ENCODE data around the gene MAGI2.
A peak's percentile ranks its signal among the peaks of the same experiment; 100 is the strongest.

MAGI2 gene

DNA sequence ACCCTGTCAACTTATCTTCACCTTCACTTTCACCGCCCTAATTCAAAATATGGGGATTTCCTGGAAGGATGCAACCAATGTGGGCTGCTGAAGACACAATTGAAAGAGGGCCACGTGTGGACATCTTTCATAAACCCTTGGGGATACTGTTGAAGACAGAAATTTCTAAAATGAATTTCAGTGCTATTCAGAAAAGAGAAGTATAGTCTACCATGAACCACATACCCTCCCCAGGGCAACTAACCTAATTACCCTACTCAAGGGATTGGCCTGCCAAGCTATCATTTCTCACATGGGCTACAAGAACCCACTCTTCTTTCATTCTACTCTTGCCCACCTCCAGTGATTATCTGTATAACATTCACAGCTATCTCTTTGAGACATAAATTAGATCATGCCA lies 1428.9 kb downstream of the MAGI2 start:
- FAIRE-seq (no peak), DNase-seq (ENCODE audit: insufficient read length, low spot score) (no peak)
- TF ChIP-seq, protein P1, sequence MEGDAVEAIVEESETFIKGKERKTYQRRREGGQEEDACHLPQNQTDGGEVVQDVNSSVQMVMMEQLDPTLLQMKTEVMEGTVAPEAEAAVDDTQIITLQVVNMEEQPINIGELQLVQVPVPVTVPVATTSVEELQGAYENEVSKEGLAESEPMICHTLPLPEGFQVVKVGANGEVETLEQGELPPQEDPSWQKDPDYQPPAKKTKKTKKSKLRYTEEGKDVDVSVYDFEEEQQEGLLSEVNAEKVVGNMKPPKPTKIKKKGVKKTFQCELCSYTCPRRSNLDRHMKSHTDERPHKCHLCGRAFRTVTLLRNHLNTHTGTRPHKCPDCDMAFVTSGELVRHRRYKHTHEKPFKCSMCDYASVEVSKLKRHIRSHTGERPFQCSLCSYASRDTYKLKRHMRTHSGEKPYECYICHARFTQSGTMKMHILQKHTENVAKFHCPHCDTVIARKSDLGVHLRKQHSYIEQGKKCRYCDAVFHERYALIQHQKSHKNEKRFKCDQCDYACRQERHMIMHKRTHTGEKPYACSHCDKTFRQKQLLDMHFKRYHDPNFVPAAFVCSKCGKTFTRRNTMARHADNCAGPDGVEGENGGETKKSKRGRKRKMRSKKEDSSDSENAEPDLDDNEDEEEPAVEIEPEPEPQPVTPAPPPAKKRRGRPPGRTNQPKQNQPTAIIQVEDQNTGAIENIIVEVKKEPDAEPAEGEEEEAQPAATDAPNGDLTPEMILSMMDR (IDR thresholded peaks at IDR 0.05; ENCODE audit: insufficient read depth, missing control alignments), result no peak

DNA sequence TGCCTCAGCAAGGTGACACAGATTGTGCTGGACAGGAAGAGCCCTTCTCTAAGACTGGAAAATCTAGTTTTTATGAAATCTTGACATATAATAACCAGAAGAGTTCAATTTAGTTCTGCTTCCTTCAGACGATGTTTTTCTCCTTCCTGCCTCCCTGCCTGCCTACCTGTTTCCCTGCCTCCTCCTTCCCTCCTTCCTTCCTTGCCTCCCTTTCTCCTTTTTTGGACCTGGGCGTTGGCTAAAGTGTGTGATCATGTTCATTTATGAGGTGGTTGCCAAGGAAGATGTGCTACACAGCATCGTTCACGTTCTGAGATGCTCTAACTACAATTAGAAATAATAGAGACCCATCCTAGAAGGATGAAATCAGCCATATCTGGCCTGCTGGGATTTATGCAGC lies 1430.3 kb downstream of the MAGI2 start:
- DNase-seq (ENCODE audit: insufficient read length, low spot score) (no peak), FAIRE-seq (no peak)
- TF ChIP-seq, protein P1 (IDR thresholded peaks at IDR 0.05; ENCODE audit: insufficient read depth, missing control alignments), result no peak

DNA sequence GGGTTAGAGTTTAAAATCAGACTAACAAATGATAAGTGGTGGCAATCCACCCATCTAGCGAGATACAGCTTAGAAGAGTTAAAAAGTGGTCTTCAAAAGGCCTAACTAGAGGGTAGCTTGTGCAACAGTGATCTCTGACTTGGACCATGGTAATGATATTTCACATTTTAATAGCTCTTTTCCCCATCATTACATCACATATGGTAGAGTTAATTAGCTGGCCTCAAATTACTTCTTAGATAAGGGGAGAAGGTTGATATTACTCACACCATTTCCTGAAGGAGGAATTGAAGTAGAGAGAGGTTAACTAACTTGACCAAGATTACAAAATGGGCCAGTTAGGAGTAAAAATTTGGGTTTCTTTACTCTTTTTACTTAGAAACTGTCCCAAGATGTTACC lies 1431.3 kb downstream of the MAGI2 start:
- TF ChIP-seq, protein P1 (IDR thresholded peaks at IDR 0.05; ENCODE audit: insufficient read depth, missing control alignments), result no peak
- FAIRE-seq, result no peak
- no peak for DNase-seq (ENCODE audit: insufficient read length, low spot score)

DNA sequence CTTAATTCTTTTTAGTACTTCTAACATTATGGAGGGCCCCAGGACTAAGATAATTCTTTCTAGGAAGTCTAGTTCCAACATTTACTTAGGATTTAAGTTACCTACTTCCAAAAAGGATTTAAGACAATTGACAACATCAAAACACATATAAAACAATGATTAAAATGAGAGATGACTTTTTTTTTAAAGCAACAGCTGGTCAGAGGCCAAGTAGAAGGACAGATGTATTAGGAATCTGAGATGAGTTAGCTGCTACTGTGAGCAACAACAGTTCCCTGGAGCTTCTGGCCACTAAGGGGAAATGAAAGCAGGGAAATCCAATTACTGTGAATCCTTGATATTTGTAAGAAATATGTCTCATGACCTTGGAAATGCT lies 1432.6 kb downstream of the MAGI2 start:
- DNase-seq (ENCODE audit: insufficient read length, low spot score) (no peak), FAIRE-seq (no peak)
- TF ChIP-seq, protein P1 (IDR thresholded peaks at IDR 0.05; ENCODE audit: insufficient read depth, missing control alignments), result no peak

DNA sequence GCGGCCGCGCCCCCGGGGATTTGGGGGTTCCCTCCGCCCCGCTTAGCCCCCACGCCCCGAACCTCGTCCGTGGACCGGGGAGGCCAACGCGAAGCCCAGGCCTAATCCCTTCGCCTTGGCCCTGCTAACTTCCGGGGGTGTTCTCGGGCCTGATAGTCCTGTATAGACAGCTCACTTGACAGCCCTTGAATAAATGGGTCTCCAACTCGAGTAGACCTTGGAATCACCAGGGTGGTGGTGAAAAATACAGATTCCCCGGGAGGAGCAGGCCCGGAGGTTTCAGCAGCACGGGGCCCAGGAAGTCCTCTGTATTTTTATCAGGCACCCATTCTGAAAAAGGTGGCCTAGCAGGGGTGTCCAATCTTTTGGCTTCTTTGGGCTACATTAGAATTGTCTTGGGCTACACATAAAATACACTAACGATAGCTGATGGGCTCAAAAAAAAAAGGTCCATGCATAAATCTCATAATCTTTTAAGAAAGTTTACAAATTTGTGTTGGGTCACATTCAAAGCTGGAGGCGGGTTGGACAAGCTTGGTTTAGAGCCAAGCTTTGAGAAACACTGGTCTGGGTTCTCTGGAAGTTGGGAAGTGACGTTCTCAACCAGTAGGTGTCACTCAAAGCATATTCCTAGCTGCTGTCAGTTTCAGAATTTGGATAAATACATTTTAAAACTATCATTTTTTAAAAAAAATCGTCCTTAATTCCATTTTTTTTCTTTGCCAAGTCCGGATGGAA lies 1433.2 kb downstream of the MAGI2 start:
- peak; percentile 67 for FAIRE-seq
- DNase-seq (ENCODE audit: insufficient read length, low spot score), result no peak
- TF ChIP-seq, protein P1 (IDR thresholded peaks at IDR 0.05; ENCODE audit: insufficient read depth, missing control alignments), result peak; percentile 79

DNA sequence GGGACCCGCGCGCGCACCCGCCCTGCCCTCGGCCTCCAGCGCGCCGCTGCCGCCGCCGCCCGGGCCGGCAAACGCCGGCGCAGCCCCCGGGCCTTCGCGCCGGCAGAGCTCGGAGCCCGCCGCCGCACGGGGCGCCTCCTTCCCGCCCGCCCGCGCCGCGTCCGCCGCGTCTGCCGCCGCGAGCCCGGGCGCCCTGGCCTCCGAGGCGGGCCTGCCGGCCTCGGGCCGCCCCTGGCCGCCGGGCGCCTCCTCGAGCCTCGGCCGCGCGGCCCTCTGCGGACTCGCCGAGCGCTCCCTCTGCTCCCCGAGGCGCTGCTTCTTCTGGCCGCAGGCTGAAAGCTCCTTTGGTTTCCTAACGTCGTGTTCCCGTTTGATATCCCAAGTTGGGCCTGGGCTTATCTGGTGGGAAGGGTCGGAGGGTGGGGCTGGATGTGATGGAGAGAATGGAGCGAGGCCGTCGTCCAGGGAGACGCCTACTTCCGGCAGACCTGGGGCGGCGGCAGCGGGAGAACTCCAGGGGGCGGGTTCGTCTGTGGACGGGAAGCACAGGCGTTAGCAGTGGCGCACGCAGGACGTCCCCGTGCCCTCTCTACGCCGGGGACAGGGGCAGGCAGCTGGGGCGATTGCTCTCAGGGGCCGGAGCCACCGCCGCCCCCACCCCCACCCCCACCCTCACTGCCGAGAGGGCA lies 1433.9 kb downstream of the MAGI2 start:
- DNase-seq (ENCODE audit: insufficient read length, low spot score) (peak; percentile 68), FAIRE-seq (no peak)
- TF ChIP-seq, protein P1 (IDR thresholded peaks at IDR 0.05; ENCODE audit: insufficient read depth, missing control alignments), result no peak

Data from D721Med (cell line).